GM18508 (cell line): ENCODE data around the gene TTC4.
"Not testable (repeated sequence)": the region's sequence is repeated elsewhere in the genome, so short reads cannot be mapped to it uniquely, and the experiment has no call there.

ENCODE experiments used
- ATAC-seq: cut with Tn5 transposase; IDR thresholded peaks from one replicate; pipeline ENCODE4 v1.9.1; 2021; ENCODE audit warnings: moderate number of reproducible peaks; ENCODE audit not compliant: insufficient read depth, unreplicated experiment

The TTC4 gene

DNA sequence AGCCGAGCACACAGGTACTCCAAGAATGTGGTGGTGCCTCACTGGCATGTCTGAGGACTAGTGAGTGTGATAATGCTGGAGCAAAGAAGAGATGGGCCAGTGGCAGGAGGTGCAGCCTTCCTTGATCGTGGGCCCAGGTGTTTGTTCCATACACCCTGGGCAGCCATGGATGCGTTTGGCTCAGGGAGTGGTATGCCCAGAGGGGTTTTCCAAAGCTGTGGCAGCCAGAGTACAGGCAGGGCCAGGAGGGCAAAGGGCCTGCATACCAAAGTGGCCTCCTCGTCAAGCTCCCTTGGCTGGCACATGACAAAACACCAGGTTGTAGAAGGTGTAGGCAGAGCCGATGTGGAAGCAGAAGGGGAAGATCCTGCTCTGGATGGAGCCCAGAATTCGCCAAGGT is 29.6 kb downstream of the TTC4 start:
- ATAC-seq, result no peak

DNA sequence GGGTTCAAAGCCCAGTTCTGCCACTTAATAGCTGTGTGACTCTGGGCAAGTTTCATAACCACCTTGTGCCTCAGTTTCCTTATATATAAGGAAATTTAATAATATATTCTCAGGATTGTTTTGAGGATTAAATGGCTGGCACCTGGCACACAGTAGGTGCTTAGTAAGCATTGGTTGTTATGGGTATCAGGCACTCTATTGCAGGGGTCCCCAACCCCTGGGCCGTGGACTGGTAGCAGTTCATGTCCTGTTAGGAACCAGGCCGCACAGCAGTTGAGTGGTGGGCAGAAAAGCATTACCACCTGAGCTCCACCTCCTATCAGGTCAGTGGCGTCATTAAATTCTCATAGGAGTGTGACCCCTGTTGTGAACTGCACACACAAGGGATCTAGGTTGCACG is 30.2 kb downstream of the TTC4 start:
- ATAC-seq, result no peak

GRCh38 chr1:54748094-54748835 is 32.6 kb downstream of the TTC4 start:
- ATAC-seq, result no peak

- no peak for ATAC-seq
Measured at GRCh38 chr1:54750596-54750995, 34.9 kb downstream of the TTC4 start.

- no peak for ATAC-seq
Measured at GRCh38 chr1:54751426-54751825, 35.8 kb downstream of the TTC4 start.

- ATAC-seq, result no peak
Measured at GRCh38 chr1:54754045-54754444, 38.4 kb downstream of the TTC4 start.

DNA sequence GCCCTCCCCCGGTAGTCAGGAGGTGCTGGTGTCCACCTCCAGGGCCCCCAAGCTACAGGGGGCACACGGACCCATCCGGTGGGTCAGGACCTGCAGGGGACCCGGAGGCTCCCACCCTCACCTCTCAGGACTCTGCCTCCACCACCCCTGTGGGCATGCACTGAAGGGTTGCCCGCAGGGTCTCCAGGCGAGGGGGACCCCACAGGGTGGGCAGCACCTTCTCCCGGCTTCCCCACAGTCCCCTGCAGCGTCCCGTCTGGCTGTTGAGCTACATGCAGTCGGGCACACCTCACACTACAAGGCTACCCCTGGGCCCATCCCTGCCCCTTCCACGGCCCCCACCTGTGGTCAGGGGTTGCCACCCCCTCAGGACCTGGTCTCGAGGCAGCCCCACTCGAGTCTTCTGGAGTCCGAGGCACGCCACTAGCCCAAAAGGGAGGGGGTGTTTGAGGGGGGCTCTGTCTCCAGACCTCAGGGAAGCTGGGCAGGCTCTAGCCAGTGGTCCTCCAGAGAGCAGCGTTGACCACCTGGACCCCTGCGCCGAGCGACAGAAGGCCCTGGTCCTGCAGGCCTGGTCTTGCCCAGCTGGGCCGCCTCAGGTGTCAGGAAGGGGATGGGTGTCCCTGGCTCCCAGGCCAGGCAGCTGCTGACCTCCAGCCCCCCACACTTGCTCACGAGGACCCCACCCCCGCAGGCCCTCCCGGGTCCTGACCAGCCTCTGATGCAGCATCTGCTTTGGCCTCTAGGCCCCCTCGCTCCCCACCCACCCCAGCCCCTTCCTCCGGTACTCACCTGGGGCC is 39.0 kb downstream of the TTC4 start:
- ATAC-seq, result no peak

DNA sequence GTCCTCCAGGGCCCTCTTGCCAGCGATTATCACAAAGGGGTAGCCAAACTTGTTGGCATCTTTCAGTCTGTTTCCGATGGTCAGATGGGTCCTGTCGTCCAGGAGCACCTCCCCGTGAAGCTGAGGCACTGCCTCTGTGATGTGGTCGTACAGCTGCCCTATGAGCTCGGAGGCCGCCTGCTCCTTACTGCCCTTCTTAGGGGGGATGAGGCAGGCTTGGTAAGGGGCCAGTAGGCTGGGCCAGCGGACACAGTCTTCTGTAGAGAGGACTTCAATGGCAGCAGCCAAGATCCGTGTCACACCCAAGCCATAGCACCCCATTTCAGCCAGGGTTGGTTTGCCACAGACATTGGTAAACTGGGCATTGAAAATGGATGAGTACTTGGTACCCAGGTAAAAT is 42.2 kb downstream of the TTC4 start:
- ATAC-seq, result no peak

GRCh38 chr1:54758678-54759348 is 43.2 kb downstream of the TTC4 start:
- no peak for ATAC-seq

DNA sequence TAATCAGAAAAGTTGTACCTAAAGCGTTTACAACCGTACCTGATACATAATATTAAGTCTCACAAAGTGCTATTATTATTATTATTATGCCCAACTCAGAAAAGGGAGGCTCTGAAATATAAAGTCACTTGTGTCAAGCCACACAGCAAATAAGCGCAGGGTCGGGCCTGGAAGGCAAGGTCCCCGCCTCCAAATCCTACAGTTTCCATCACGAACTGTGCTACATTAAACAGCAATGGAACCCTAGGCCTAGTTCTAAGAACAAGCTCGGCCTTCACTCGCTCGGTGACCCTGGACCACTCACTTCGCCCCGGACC is 48.1 kb downstream of the TTC4 start:
- ATAC-seq, result no peak

- ATAC-seq, result peak; percentile 93
Measured at GRCh38 chr1:54764133-54764921, 48.7 kb downstream of the TTC4 start, which contains the start of gene PARS2. Gene PARS2 (minus strand): TSS chr1:54764523. CDS start chr1:54759161, 5,362 bp downstream.

GRCh38 chr1:54764922-54765561 is 49.4 kb downstream of the TTC4 start:
- ATAC-seq, result no peak

GRCh38 chr1:54766726-54767125 is 51.1 kb downstream of the TTC4 start:
- no peak for ATAC-seq

- ATAC-seq, result no peak
Measured at GRCh38 chr1:54767526-54767925, 51.9 kb downstream of the TTC4 start.

DNA sequence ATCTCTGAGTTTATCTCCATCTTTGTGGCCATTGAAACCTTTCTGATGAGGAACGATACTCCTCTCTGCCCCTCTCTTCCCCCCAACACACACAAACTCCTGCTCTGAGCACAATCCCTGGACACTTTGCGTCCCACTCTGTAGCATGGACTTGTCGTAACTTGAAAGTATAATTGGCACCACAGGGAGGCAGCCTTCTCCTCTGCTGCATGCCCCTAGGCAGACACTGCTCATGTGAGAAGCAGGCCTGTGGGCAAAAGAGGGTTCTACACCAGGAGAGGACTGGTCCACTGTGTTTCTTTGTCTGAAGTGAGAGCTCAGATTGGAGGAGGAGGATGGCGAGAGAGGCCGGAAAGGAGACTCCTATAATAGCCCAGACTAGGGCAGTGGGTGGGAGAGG is 52.4 kb downstream of the TTC4 start:
- no peak for ATAC-seq

GRCh38 chr1:54772951-54773350 is 57.3 kb downstream of the TTC4 start:
- no peak for ATAC-seq

- no peak for ATAC-seq
Measured at GRCh38 chr1:54774820-54775498, 59.3 kb downstream of the TTC4 start.

DNA sequence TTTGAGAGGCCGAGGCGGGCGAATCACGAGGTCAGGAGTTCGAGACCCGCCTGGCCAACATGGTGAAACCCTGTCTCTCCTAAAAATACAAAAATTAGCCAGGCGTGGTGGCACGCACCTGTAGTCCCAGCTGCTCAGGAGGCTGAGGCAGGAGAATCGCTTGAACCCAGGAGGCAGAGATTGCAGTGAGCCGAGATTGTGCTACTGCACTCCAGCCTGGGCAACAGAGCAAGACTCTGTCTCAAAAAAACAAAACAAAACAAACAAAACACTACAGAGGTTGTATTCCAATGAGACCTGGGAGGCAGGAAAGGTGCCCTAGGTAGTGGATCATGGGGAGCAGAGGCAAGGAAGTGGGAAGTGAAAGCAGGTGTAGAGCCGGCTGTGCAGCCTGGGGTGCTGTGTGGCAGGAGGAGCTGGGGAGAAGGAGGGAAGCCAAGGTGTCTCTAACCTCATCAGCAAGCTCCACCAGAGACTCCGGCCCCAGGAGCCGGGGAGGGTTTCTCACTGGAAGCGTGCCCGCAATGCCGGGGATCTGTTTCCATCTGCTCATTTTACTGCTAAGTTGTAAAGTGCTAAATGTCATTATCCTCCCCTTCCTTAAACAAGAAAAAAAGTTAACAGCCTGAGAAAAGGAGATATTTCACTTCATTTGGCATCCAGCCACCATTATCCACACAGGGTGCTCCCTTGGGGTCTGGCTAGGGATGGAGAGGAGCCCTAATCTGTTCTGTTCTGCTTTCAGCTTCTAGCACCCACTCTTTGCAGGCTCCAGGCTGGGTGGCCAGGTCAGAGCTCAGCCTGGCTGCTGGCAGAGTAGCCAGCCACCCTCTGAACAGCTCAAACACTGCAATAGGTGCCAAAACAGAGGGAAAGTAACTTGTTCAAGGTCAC is 60.4 kb downstream of the TTC4 start:
- ATAC-seq, result not testable (repeated sequence)
